A549 (cell line): ENCODE measurements around the gene THEM4. TPM values are rescaled to one million over a fixed set of nuclear protein-coding genes. Genes with fewer than 3 reads are reported as not detected.
A peak's percentile ranks its signal among the peaks of the same experiment; 100 is the strongest.

ENCODE experiments used
- ATAC-seq, 2 experiments: fragments of 200-7000 bp in 1 of 2; fragments of >200 bp in 1 of 2; cut with Nextera tagmentation in 1 of 2; cut with Tn5 transposase in 1 of 2; 3 replicates each; pipeline versions ENCODE4 v1.8.0 to v1.9.1; 2018 to 2020; ENCODE audit warnings: mild to moderate bottlenecking in 1 of 2, moderate library complexity in 1 of 2
- CTCF ChIA-PET: fragments of 300-600 bp; sonication (Branson Sonifier 250); formaldehyde crosslinking; extraction: SDS; loops from one replicate; lab custom pipeline; 2021; ENCODE audit warnings: antibody characterized with exemption, inconsistent platforms; lab: Yijun Ruan, JAX
- POLR2A ChIA-PET: fragments of 350-600 bp; formaldehyde crosslinking; extraction: SDS; loops from one replicate; lab custom pipeline; 2021; ENCODE audit warnings: antibody characterized with exemption, inconsistent platforms; lab: Yijun Ruan, JAX
- DNase-seq, 2 experiments: peaks; one replicate each; pipeline versions ENCODE4 v3.0.0 to v3.0.0-alpha.2; 2011 to 2016; ENCODE audit warnings: low read depth in 1 of 2, low spot score in 1 of 2
- FAIRE-seq: peaks from 2 replicates; lab custom pipeline; 2011; peaks lifted over from hg19 to GRCh38; lab: Jason Lieb, UNC
- H3K27ac ChIP-seq, 2 experiments: fragments of >200 bp; sonication (Bioruptor Twin); formaldehyde crosslinking; 3 replicates each; pipeline ENCODE4 v1.5.1; 2016 to 2017
- H3K4me1 ChIP-seq: fragments of >200 bp; sonication (Bioruptor Twin); formaldehyde crosslinking; 3 replicates; pipeline ENCODE4 v1.6.1; 2016
- H3K4me2 ChIP-seq: fragments of >200 bp; sonication (Bioruptor Twin); formaldehyde crosslinking; 3 replicates; pipeline ENCODE4 v1.6.1; 2016
- H3K4me3 ChIP-seq: fragments of >200 bp; sonication (Bioruptor Twin); formaldehyde crosslinking; 3 replicates; pipeline ENCODE4 v1.5.1; 2016
- H3K9me3 ChIP-seq: fragments of >200 bp; sonication (Bioruptor Twin); formaldehyde crosslinking; 3 replicates; pipeline ENCODE4 v1.6.1; 2016
- CEBPB ChIP-seq, 2 experiments: fragments of >200 bp in 1 of 2; sonication (Bioruptor Twin) in 1 of 2; formaldehyde crosslinking in 1 of 2; IDR thresholded peaks; 2 replicates each; pipeline ENCODE4 v1.6.1; 2012 to 2016
- ELK1 ChIP-seq: fragments of 150-350 bp; IDR thresholded peaks from 2 replicates; pipeline ENCODE4 v1.6.1; 2014; ENCODE audit warnings: low read depth, mild to moderate bottlenecking, low read length
- EP300 ChIP-seq, 2 experiments: fragments of >200 bp; sonication (Bioruptor Twin); formaldehyde crosslinking; IDR thresholded peaks; 2 replicates in 1 of 2; 3 replicates in 1 of 2; pipeline ENCODE4 v1.6.1; 2016 to 2017
- ESRRA ChIP-seq: fragments of 150-350 bp; IDR thresholded peaks from 2 replicates; pipeline ENCODE4 v1.6.1; 2014; ENCODE audit warnings: mild to moderate bottlenecking, low read length, borderline replicate concordance
- FOSL2 ChIP-seq, 2 experiments: fragments of 450-650 bp in 1 of 2; fragments of >200 bp in 1 of 2; sonication (Bioruptor Twin) in 1 of 2; formaldehyde crosslinking; IDR thresholded peaks; 2 replicates each; pipeline versions ENCODE4 v1.5.0 to v1.6.1; 2016 to 2020; ENCODE audit warnings: mild to moderate bottlenecking in 1 of 2, moderate library complexity in 1 of 2
- FOXS1 ChIP-seq: fragments of 250-450 bp; sonication (Bioruptor Pico); IDR thresholded peaks from 2 replicates; pipeline ENCODE4 v1.5.0; 2020; ENCODE audit warnings: mild to moderate bottlenecking, moderate library complexity
- HDAC2 ChIP-seq: fragments of 200-600 bp; sonication (generic); IDR thresholded peaks from 2 replicates; pipeline ENCODE4 v1.6.1; 2016
- HEYL ChIP-seq: fragments of 250-450 bp; sonication (Bioruptor Pico); IDR thresholded peaks from 2 replicates; pipeline ENCODE4 v1.8.0; 2021; ENCODE audit warnings: mild to moderate bottlenecking, moderate library complexity
- HOXB13 ChIP-seq: fragments of 250-450 bp; sonication (Bioruptor Pico); IDR thresholded peaks from 2 replicates; pipeline ENCODE4 v1.5.0; 2020; ENCODE audit warnings: low read depth, mild to moderate bottlenecking, moderate library complexity
- HOXB5 ChIP-seq: fragments of 250-450 bp; sonication (Bioruptor Pico); IDR thresholded peaks from 2 replicates; pipeline ENCODE4 v1.5.0; 2020; ENCODE audit warnings: mild to moderate bottlenecking, moderate library complexity
- JUNB ChIP-seq: fragments of >200 bp; sonication (Bioruptor Twin); formaldehyde crosslinking; IDR thresholded peaks from 2 replicates; pipeline ENCODE4 v1.6.1; 2016
- KDM1A ChIP-seq: fragments of 200-600 bp; sonication (generic); IDR thresholded peaks from 2 replicates; pipeline ENCODE4 v1.6.1; 2016; ENCODE audit warnings: low read depth, mild to moderate bottlenecking
- KDM5A ChIP-seq: fragments of 200-600 bp; sonication (generic); IDR thresholded peaks from 2 replicates; pipeline ENCODE4 v1.6.1; 2016; ENCODE audit warnings: antibody characterized with exemption, mild to moderate bottlenecking
- MAFK ChIP-seq: fragments of 450-650 bp; IDR thresholded peaks from 2 replicates; pipeline ENCODE4 v1.6.1; 2014; ENCODE audit not compliant: partially characterized antibody
- MAX ChIP-seq: IDR thresholded peaks from 2 replicates; pipeline ENCODE4 v1.6.1; 2012
- MAZ ChIP-seq: fragments of 150-350 bp; IDR thresholded peaks from 2 replicates; pipeline ENCODE4 v1.6.1; 2014; ENCODE audit warnings: antibody characterized with exemption, low read depth, low read length, borderline replicate concordance
- MYC ChIP-seq: IDR thresholded peaks from 2 replicates; pipeline ENCODE4 v1.6.1; 2012; ENCODE audit warnings: mild to moderate bottlenecking, inconsistent platforms, low read length, improper control_type of control experiment, borderline replicate concordance
- NR3C1 ChIP-seq: fragments of >200 bp; sonication (Bioruptor Twin); formaldehyde crosslinking; IDR thresholded peaks from 3 replicates; pipeline ENCODE4 v1.6.1; 2017
- PHF8 ChIP-seq: fragments of 200-600 bp; sonication (generic); IDR thresholded peaks from 2 replicates; pipeline ENCODE4 v1.6.1; 2016; ENCODE audit warnings: low read depth, mild to moderate bottlenecking, antibody characterized with exemption, moderate library complexity, borderline replicate concordance
- POLR2A ChIP-seq: IDR thresholded peaks from 2 replicates; pipeline ENCODE4 v1.6.1; 2012; ENCODE audit warnings: mild to moderate bottlenecking, low read length
- POLR2AphosphoS2 ChIP-seq: conservative IDR thresholded peaks from 2 replicates; pipeline ENCODE4 v1.6.1; 2012; ENCODE audit warnings: low read length, improper control_type of control experiment, inconsistent platforms
- RAD21 ChIP-seq, 2 experiments: fragments of >200 bp in 1 of 2; sonication (Bioruptor Twin) in 1 of 2; formaldehyde crosslinking in 1 of 2; IDR thresholded peaks in 1 of 2; conservative IDR thresholded peaks in 1 of 2; 2 replicates in 1 of 2; 3 replicates in 1 of 2; pipeline ENCODE4 v1.6.1; 2012 to 2018; ENCODE audit warnings: inconsistent platforms in 1 of 2
- RFX5 ChIP-seq: fragments of 450-650 bp; IDR thresholded peaks from 2 replicates; pipeline ENCODE4 v1.7.1; 2014; ENCODE audit warnings: antibody characterized with exemption, mild to moderate bottlenecking, moderate library complexity
- SMC3 ChIP-seq: fragments of >200 bp; sonication (Bioruptor Twin); formaldehyde crosslinking; IDR thresholded peaks from 3 replicates; pipeline ENCODE4 v1.6.1; 2018; ENCODE audit warnings: inconsistent platforms
- SREBF2 ChIP-seq: fragments of 450-650 bp; IDR thresholded peaks from 2 replicates; pipeline ENCODE4 v1.6.1; 2014; ENCODE audit warnings: mild to moderate bottlenecking, moderate library complexity
- TP53 ChIP-seq: fragments of 250-450 bp; sonication (Bioruptor Pico); IDR thresholded peaks from 2 replicates; pipeline ENCODE4 v1.5.0; 2021; ENCODE audit warnings: mild to moderate bottlenecking, moderate library complexity
- USF2 ChIP-seq: fragments of 450-650 bp; IDR thresholded peaks from 2 replicates; pipeline ENCODE4 v1.6.1; 2014; ENCODE audit warnings: antibody characterized with exemption
- ZC3H11A ChIP-seq: fragments of 450-650 bp; IDR thresholded peaks from 2 replicates; pipeline ENCODE4 v1.6.1; 2014; ENCODE audit warnings: antibody characterized with exemption, mild to moderate bottlenecking
- ZFP36 ChIP-seq: fragments of 450-650 bp; IDR thresholded peaks from 2 replicates; pipeline ENCODE4 v1.6.1; 2014; ENCODE audit warnings: borderline replicate concordance; ENCODE audit not compliant: partially characterized antibody
- ZNF302 ChIP-seq: fragments of 250-450 bp; sonication (Bioruptor Pico); IDR thresholded peaks from 2 replicates; pipeline ENCODE4 v1.9.0; 2021; ENCODE audit warnings: inconsistent platforms, mild to moderate bottlenecking, moderate library complexity
- ZSCAN20 ChIP-seq: fragments of 250-450 bp; sonication (Bioruptor Pico); IDR thresholded peaks from 2 replicates; pipeline ENCODE4 v1.8.0; 2022; ENCODE audit warnings: mild to moderate bottlenecking, moderate library complexity
- WGBS: methylation state at CpG from one replicate; pipeline ENCODE4 v1.1.6; 2017; ENCODE audit errors: missing lambda C conversion rate; 5-methylcytosine and 5-hydroxymethylcytosine counted together
- polyA plus RNA-seq, 4 experiments: library from polyadenylated mRNA; depleted of rRNA in 3 of 4; stranded (reverse); fragments of >200 nt; fragmentation: RNase III in 1 of 4; extraction: RNeasy Plus Mini Kit Qiagen cat#74134 plus additional on column Dnase treatment in 1 of 4; gene quantifications; 2 replicates in 3 of 4; 3 replicates in 1 of 4; pipeline ENCODE4 v1.2.3, GENCODE V29; 2011 to 2017
- TF ChIP-seq, protein P1 (sequence below): fragments of 250-450 bp; sonication (Bioruptor Pico); IDR thresholded peaks from 2 replicates; pipeline ENCODE4 v1.5.0; 2020; ENCODE audit warnings: low read depth, mild to moderate bottlenecking, moderate library complexity
- TF ChIP-seq, protein P2 (sequence below): IDR thresholded peaks from 2 replicates; pipeline ENCODE4 v1.6.1; 2012; ENCODE audit warnings: low read depth, borderline replicate concordance

The THEM4 gene
- polyA plus RNA-seq, 2 of the 4 experiments (the other 2 are of a cell fraction), result 16.6 to 32.3 TPM

DNA sequence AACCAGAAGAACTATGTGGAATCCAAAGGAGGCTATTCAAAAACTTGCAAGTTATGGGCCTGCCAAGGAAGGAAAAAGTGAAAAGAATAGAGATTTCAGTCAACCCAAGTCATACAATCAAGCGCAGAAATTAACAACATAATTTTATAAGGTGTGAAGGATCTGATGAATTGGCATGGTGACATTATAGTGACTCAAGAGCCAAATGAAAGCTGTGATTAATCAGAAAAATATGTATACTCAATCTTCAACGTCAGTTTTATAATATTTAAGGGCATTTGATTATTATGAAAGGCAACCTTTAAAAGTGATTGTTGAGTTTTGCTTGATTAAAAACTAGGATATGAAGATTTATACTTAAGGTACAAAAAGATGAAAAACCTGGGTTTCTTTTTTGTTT is 37.8 kb upstream of the THEM4 start:
- Histone ChIP-seq H3K4me2 (no peak overlapping the region; the same call in 2 of the 3 replicates), H3K4me1 (peaks cover 49% of the 10 kb centered on the region), H3K9me3 (no peaks in the 10 kb centered on the region), H3K27ac (peak overlapping the region in 1 of 2 experiments; percentile 70; a peak in 3 of 6 replicates), H3K4me3 (no peak overlapping the region)
- TF ChIP-seq EP300 (IDR thresholded peaks at IDR 0.05) (no peak), POLR2AphosphoS2 (no peak), FOSL2 (IDR thresholded peaks at IDR 0.05) (no peak), FOSL2 (CRISPR knock-in tag; IDR thresholded peaks at IDR 0.05) (peak; percentile 19; the same call in 1 of the 2 replicates), PHF8 (no peak)
- ChIA-PET POLR2A (no interaction called here), CTCF (interaction anchor here (0.6 to 4.0 kb wide), 5 partner anchors 11 to 68 kb away, joined by 3 to 28 read pairs (median 6); no protein-coding TSS in a partner anchor)
- 48% methylated on average over 2 of the region's 2 CpGs for WGBS
- FAIRE-seq (no peak), ATAC-seq (no peak), DNase-seq (no peak)

DNA sequence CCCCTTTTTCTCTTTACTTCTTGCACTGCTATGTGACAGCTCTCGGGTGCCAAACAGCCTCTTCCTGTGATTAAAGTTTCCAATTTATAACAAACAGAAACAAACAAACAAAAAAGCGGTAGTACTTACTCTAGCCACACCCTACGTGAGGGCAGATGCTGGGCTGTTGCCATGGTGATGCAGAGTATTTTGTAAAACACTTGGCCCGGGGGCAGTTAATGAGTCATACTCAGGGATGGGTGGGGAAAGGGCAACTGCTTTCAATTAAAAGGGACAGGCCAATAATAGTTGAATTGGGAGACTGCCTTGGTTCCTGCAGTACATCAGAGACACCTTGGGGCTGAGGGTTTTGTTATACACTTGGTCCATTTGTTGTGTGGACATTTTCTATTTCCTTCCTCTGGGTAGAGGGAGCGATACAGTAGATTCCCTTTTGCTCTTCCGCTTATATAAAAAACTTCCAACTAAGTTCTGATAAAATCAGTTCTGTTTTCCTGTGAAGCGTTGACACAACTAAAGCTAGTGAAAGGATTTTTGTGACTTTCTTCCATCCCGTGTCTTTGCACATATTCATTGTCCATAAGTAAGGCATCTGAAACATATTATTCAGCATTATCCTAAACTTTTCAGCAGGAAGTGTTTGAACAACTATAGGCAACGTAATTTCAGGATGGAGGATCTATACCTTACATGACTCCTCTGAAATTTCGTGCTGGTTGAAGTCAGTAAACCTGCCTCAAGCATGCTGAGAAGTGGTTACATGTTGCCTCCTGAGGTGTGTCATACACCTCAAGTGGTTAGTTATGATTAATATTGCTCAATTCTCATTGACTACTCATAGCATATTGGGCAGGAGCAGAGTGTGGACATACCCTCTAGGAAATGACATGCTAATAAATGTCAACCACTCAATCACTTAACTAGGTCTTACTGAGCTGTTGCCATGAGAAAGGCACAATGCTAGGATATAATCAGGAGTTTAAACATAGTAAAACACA is 36.7 kb upstream of the THEM4 start:
- WGBS, result 33% methylated on average over 10 of the region's 10 CpGs
- ChIA-PET POLR2A (interaction anchor here (1.1 to 1.5 kb wide), 2 partner anchors 10 to 22 kb away, joined by 3 to 4 read pairs; no protein-coding TSS in a partner anchor), CTCF (interaction anchor here (0.6 to 4.0 kb wide), 8 partner anchors 10 to 107 kb away, joined by 3 to 28 read pairs (median 6); no protein-coding TSS in a partner anchor)
- Histone ChIP-seq H3K4me3 (0 out of 3 replicates have a peak overlapping the region, but pooled peaks have one; percentile 3), H3K4me2 (peak overlapping the region; percentile 72), H3K9me3 (no peaks in the 10 kb centered on the region), H3K27ac (peak overlapping the region; percentile 63 to 79), H3K4me1 (peaks cover 60% of the 10 kb centered on the region)
- peak; percentile 90 to 97 for DNase-seq
- FAIRE-seq, result no peak
- ATAC-seq, result peak; percentile 73 to 83
- TF ChIP-seq NR3C1 (no peak), ZNF302 (CRISPR knock-in tag) (no peak), RAD21 (conservative IDR thresholded peaks at IDR 0.05 in 1 of 2, IDR thresholded peaks at IDR 0.05 in 1 of 2) (0 out of 5 replicates have a peak, but pooled peaks of 1 of the 2 experiments have one; percentile 6), FOXS1 (CRISPR knock-in tag) (no peak), SREBF2 (no peak), TP53 (CRISPR knock-in tag) (no peak), KDM1A (no peak), ELK1 (no peak), ZSCAN20 (no peak), HEYL (CRISPR knock-in tag) (no peak), MYC (0 out of 2 replicates have a peak, but pooled peaks have one; percentile 56), HDAC2 (no peak), MAX (no peak), ZC3H11A (no peak), JUNB (0 out of 2 replicates have a peak, but pooled peaks have one; percentile 47), FOSL2 (IDR thresholded peaks at IDR 0.05) (peak; percentile 67; the same call in 1 of the 2 replicates), FOSL2 (CRISPR knock-in tag; IDR thresholded peaks at IDR 0.05) (peak; percentile 98), MAZ (no peak), KDM5A (no peak), RFX5 (peak; percentile 88; the same call in 1 of the 2 replicates), MAFK (peak; percentile 9), SMC3 (no peak), CEBPB (IDR thresholded peaks at IDR 0.05) (peak in 1 of 2 experiments; percentile 79; a peak in 2 of 4 replicates), POLR2A (no peak), HOXB13 (CRISPR knock-in tag) (no peak), HOXB5 (no peak), ESRRA (no peak), ZFP36 (no peak), USF2 (no peak)
- TF ChIP-seq, protein P1, sequence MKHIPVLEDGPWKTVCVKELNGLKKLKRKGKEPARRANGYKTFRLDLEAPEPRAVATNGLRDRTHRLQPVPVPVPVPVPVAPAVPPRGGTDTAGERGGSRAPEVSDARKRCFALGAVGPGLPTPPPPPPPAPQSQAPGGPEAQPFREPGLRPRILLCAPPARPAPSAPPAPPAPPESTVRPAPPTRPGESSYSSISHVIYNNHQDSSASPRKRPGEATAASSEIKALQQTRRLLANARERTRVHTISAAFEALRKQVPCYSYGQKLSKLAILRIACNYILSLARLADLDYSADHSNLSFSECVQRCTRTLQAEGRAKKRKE (CRISPR knock-in tag), result 0 out of 2 replicates have a peak, but pooled peaks have one; percentile 11
- TF ChIP-seq, protein P2, sequence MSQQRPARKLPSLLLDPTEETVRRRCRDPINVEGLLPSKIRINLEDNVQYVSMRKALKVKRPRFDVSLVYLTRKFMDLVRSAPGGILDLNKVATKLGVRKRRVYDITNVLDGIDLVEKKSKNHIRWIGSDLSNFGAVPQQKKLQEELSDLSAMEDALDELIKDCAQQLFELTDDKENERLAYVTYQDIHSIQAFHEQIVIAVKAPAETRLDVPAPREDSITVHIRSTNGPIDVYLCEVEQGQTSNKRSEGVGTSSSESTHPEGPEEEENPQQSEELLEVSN, result no peak
